Upper lobe of left lung (tissue), 4 donors: Measurements from ENCODE around the gene NELFE.
A peak's percentile ranks its signal among the peaks of the same experiment; 100 is the strongest.

Source experiments
- POLR2AphosphoS5 ChIP-seq, 2 donors: sonication (generic); formaldehyde crosslinking; IDR thresholded peaks; one replicate each; pipeline ENCODE4 v1.5.1; 2017; ENCODE audit warnings: antibody characterized with exemption in 2 of 2
- TF ChIP-seq, protein P1 (sequence below), 6 experiments: fragments of 450-650 bp in 4 of 6; fragments of 200-600 bp in 2 of 6; sonication (generic) in 2 of 6; IDR thresholded peaks; one replicate each; pipeline ENCODE4 v1.5.1; 2016 to 2019; ENCODE audit warnings: antibody characterized with exemption in 6 of 6

DNA sequence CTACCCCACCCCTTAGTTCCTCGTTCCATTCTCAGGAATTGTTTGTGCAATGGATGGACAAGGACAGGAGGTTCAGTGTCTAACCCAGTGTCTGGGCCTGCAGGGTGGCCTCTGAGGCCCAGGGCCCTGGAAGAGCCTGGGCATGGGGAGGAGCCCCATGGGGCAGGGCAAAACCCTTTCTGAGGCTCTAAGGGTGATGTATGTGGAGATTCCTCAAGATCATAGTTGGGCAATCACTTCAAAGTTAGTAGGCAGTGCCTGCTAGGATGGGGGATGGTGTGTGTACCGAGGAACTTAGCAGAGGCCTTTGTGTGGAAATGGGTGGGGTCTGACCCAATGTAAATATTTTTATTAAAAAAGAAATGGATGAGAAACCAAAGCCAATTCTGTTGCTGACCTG, 38.0 kb downstream of the NELFE start:
- peak in 1 of 2 donors; percentile 59 for TF ChIP-seq POLR2AphosphoS5 (IDR thresholded peaks at IDR 0.05)
- TF ChIP-seq, protein P1, sequence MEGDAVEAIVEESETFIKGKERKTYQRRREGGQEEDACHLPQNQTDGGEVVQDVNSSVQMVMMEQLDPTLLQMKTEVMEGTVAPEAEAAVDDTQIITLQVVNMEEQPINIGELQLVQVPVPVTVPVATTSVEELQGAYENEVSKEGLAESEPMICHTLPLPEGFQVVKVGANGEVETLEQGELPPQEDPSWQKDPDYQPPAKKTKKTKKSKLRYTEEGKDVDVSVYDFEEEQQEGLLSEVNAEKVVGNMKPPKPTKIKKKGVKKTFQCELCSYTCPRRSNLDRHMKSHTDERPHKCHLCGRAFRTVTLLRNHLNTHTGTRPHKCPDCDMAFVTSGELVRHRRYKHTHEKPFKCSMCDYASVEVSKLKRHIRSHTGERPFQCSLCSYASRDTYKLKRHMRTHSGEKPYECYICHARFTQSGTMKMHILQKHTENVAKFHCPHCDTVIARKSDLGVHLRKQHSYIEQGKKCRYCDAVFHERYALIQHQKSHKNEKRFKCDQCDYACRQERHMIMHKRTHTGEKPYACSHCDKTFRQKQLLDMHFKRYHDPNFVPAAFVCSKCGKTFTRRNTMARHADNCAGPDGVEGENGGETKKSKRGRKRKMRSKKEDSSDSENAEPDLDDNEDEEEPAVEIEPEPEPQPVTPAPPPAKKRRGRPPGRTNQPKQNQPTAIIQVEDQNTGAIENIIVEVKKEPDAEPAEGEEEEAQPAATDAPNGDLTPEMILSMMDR (IDR thresholded peaks at IDR 0.05), result no peak
